H1 (cell line): ENCODE results near the gene PSME2. TPM values are rescaled to one million over a fixed set of nuclear protein-coding genes. Genes with fewer than 3 reads are reported as not detected.

ENCODE experiments used
- TAF7 ChIP-seq: optimal IDR thresholded peaks from 2 replicates; pipeline ENCODE3; 2011; ENCODE audit warnings: low read depth, mild to moderate bottlenecking, inconsistent platforms, low read length, moderate library complexity, borderline replicate concordance
- YY1 ChIP-seq: IDR thresholded peaks from 2 replicates; pipeline ENCODE4 v1.6.1; 2011; ENCODE audit warnings: low read depth, mild to moderate bottlenecking, low read length
- polyA plus RNA-seq, 7 experiments: library from polyadenylated mRNA; depleted of rRNA in 3 of 7; stranded (reverse) in 5 of 7; unstranded in 2 of 7; fragments of >200 nt in 5 of 7; fragments of 200-250 nt in 2 of 7; gene quantifications; 1 replicate in 5 of 7; 2 replicates in 1 of 7; 4 replicates in 1 of 7; pipeline versions ENCODE4 v1.2.1 to v1.2.3, GENCODE V29; 2011 to 2013; ENCODE audit warnings: missing spikeins in 2 of 7, mixed read lengths in 2 of 7
- total RNA-seq: library from RNA; stranded (reverse); fragmentation: NEBNext Ultra II Directional; extraction: Animal tissue kit (Norgen Biotek cat#: 25700); gene quantifications from 2 replicates; pipeline ENCODE4 v1.2.1, GENCODE V29; 2021

The PSME2 gene
- total and polyA plus RNA-seq, 2 of the 8 experiments (the other 6 are each of a cell fraction or from before 2014, with no cell fraction given) = 71.8 to 111 TPM

DNA sequence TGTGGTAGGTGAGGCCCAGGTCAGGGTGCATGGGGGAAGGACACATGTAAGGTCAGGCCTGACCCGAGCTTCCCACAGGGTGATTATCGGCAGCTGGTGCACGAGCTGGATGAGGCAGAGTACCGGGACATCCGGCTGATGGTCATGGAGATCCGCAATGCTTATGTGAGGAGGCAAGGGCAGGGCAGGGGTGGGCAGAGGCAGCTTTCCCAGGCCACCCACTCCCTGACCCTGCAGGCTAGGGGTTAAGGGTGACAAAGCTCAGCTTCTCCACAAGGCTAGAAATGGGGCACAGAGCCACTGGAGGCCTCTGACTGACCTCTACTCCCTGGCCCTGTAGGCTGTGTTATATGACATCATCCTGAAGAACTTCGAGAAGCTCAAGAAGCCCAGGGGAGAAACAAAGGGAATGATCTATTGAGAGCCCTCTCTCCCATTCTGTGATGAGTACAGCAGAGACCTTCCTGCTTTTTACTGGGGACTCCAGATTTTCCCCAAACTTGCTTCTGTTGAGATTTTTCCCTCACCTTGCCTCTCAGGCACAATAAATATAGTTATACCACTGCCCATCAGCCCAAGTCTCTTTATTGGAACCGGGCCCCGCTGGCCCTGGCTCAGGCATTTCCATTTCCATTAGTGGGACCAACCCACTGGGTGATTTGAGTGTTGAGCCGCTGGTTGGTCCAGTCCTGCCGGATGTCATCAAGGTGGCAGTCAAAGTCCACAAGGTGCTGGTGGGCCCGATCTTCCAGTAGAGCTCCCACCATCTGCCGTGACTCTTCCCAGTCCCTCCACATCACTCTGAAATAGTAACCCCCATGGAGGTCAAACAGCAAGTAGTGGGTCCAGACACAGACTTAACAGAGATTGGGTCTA, 7.8 kb downstream of the PSME2 start (continued):
- no peak for TF ChIP-seq TAF7
- TF ChIP-seq YY1 = no peak
